ENCODE measurements around the gene CIB1. TPM values are rescaled to one million over a fixed set of nuclear protein-coding genes. Genes with fewer than 3 reads are reported as not detected.
"Not testable (repeated sequence)": the region's sequence is repeated elsewhere in the genome, so short reads cannot be mapped to it uniquely, and the experiment has no call there.

Gene CIB1
- total and polyA plus RNA-seq, 2 of the 8 experiments (the other 6 are each of a cell fraction or from before 2014, with no cell fraction given): 26.0 to 63.5 TPM

DNA sequence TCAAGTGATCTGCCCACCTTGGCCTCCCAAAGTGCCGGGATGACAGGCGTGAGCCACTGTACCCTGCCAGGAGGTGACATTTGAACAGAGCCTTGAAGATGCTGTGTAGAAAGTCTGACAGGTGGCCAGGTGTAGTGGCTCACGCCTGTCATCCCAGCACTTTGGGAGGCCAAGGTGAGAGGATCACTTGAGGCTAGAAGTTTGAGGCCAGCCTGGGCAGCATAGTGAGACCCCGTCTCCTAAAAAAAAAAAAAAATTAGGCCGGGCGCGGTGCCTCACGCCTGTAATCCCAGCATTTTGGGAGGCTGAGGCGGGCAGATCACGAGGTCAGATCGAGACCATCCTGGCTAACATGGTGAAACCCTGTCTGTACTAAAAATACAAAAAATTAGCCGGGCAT lies 44.7 kb upstream of the CIB1 start:
- H3K4me1 ChIP-seq (replicated peaks in 1 of 4; ENCODE audit: control insufficient read depth in 3 of 4, insufficient read depth in 4 of 4, low read length in 3 of 4); H3K9ac ChIP-seq (replicated peaks in 1 of 4; ENCODE audit: extremely low read depth in 1 of 4, low read depth in 3 of 4, low read length in 3 of 4); H2AK5ac ChIP-seq (ENCODE audit: low read depth, low read length); H3K79me1 ChIP-seq (ENCODE audit: low read depth, low read length); H3K23me2 ChIP-seq (ENCODE audit: low read depth, low read length); H3K23ac ChIP-seq (ENCODE audit: insufficient read length); H3K14ac ChIP-seq (ENCODE audit: insufficient read length); H3K27ac ChIP-seq (ENCODE audit: low read depth, low read length); H2BK15ac ChIP-seq (ENCODE audit: low read length); FAIRE-seq; H2BK120ac ChIP-seq (replicated peaks; ENCODE audit: low read depth, low read length); H3K4ac ChIP-seq (replicated peaks; ENCODE audit: insufficient read length, low read depth, low read length); H3K4me3 ChIP-seq (ENCODE audit: extremely low read depth in 1 of 4, insufficient read depth in 2 of 4, low read depth in 3 of 4, low read length in 4 of 4); H3K36me3 ChIP-seq (ENCODE audit: control insufficient read depth in 2 of 4, insufficient read depth in 4 of 4, low read length in 3 of 4); H3K27me3 ChIP-seq (replicated peaks in 1 of 4; ENCODE audit: control insufficient read depth in 3 of 4, extremely low read depth in 1 of 4, insufficient read depth in 3 of 4, low read length in 3 of 4); H3K18ac ChIP-seq (ENCODE audit: extremely low read depth, low read length); H3K56ac ChIP-seq (replicated peaks; ENCODE audit: insufficient read length, low read depth, low read length); H4K91ac ChIP-seq (replicated peaks; ENCODE audit: insufficient read length, low read length); H2BK12ac ChIP-seq (ENCODE audit: low read depth, low read length); H2BK5ac ChIP-seq (ENCODE audit: low read depth, low read length); H4K8ac ChIP-seq (ENCODE audit: extremely low read depth, insufficient read depth, low read length); H4K20me1 ChIP-seq (replicated peaks in 1 of 2; ENCODE audit: control insufficient read depth in 1 of 2, insufficient read depth in 2 of 2, low read length in 2 of 2); H2AFZ ChIP-seq (ENCODE audit: low read length); H3K4me2 ChIP-seq (ENCODE audit: insufficient read depth in 1 of 2, low read depth in 2 of 2, low read length in 2 of 2); DNase-seq (ENCODE audit: low read depth in 1 of 2, low spot score in 2 of 2); H3K79me2 ChIP-seq (ENCODE audit: control insufficient read depth in 1 of 2, insufficient read depth in 2 of 2, low read length in 2 of 2); H4K5ac ChIP-seq (ENCODE audit: insufficient read length, low read depth, low read length); H3K9me3 ChIP-seq (ENCODE audit: insufficient read depth in 2 of 2, low read depth in 1 of 2, low read length in 1 of 2); H2BK20ac ChIP-seq (ENCODE audit: low read length): not testable (repeated sequence)
- CTCF ChIA-PET (ENCODE audit: partially characterized antibody): interaction anchor here (1.0 kb wide), 1 partner anchor 135 kb away, joined by 3 read pairs; no protein-coding TSS in a partner anchor
- 94% methylated on average over 7 of the region's 12 CpGs; no CpG with 5 or more reads in 1 of the 2 experiments for WGBS, 2 experiments (ENCODE audit: extremely low coverage in 1 of 2, insufficient coverage in 1 of 2, insufficient read length in 1 of 2, insufficient replicate concordance in 2 of 2, low coverage in 1 of 2, low lambda C conversion rate in 2 of 2, missing lambda C conversion rate in 1 of 2)
- POLR2A ChIA-PET (ENCODE audit: partially characterized antibody): interaction anchor here (0.7 kb wide), 1 partner anchor 10 kb away, joined by 3 read pairs; no protein-coding TSS in a partner anchor
